GM18873 (cell line): Measurements from ENCODE around the gene FLVCR1.
"Not testable (repeated sequence)": the region's sequence is repeated elsewhere in the genome, so short reads cannot be mapped to it uniquely, and the experiment has no call there.

Source experiments
- ATAC-seq: cut with Tn5 transposase; IDR thresholded peaks from one replicate; pipeline ENCODE4 v1.9.1; 2021; ENCODE audit warnings: mild to moderate bottlenecking, moderate library complexity, moderate number of reproducible peaks; ENCODE audit not compliant: unreplicated experiment, low FRiP score

The FLVCR1 gene

GRCh38 chr1:212858461-212859265 is 588 bp downstream of the FLVCR1 start:
- ATAC-seq, result peak; percentile 16

- no peak for ATAC-seq
Observed at GRCh38 chr1:212860713-212861581, 2.9 kb downstream of the FLVCR1 start.

GRCh38 chr1:212862111-212862690 is 4.1 kb downstream of the FLVCR1 start:
- ATAC-seq, result no peak

GRCh38 chr1:212863345-212863744 is 5.3 kb downstream of the FLVCR1 start:
- not testable (repeated sequence) for ATAC-seq

GRCh38 chr1:212864201-212864600 is 6.1 kb downstream of the FLVCR1 start:
- ATAC-seq, result no peak

- ATAC-seq, result no peak
Observed at GRCh38 chr1:212867192-212867591, 9.1 kb downstream of the FLVCR1 start.

- ATAC-seq, result no peak
Observed at GRCh38 chr1:212871976-212872375, 13.9 kb downstream of the FLVCR1 start.

GRCh38 chr1:212873518-212873917 is 15.4 kb downstream of the FLVCR1 start:
- peak; percentile 72 for ATAC-seq

GRCh38 chr1:212878418-212878817 is 20.3 kb downstream of the FLVCR1 start:
- ATAC-seq, result no peak

GRCh38 chr1:212879947-212880690 is 22.0 kb downstream of the FLVCR1 start:
- no peak for ATAC-seq

- ATAC-seq, result no peak
Observed at GRCh38 chr1:212884592-212884991, 26.5 kb downstream of the FLVCR1 start.

GRCh38 chr1:212892108-212892507 is 34.0 kb downstream of the FLVCR1 start:
- ATAC-seq, result no peak

- no peak for ATAC-seq
Observed at GRCh38 chr1:212899845-212900244, 41.8 kb downstream of the FLVCR1 start.

- ATAC-seq, result no peak
Observed at GRCh38 chr1:212901290-212901689, 43.2 kb downstream of the FLVCR1 start.

- ATAC-seq, result no peak
Observed at GRCh38 chr1:212902054-212902453, 44.0 kb downstream of the FLVCR1 start.

- no peak for ATAC-seq
Observed at GRCh38 chr1:212903664-212904063, 45.6 kb downstream of the FLVCR1 start.

- not testable (repeated sequence) for ATAC-seq
Observed at GRCh38 chr1:212908071-212908470, 50.0 kb downstream of the FLVCR1 start.

GRCh38 chr1:212908971-212909370 is 50.9 kb downstream of the FLVCR1 start:
- no peak for ATAC-seq

- ATAC-seq, result no peak
Observed at GRCh38 chr1:212909652-212910063, 51.6 kb downstream of the FLVCR1 start.

- not testable (repeated sequence) for ATAC-seq
Observed at GRCh38 chr1:212910213-212910612, 52.1 kb downstream of the FLVCR1 start.
